ENCODE measurements around the gene DEPP1.

Gene DEPP1

GRCh38 chr10:44989597-44990301, 11.1 kb upstream of the DEPP1 start:
- Mint-ChIP-seq H3K27ac (no peak overlapping the region), H3K4me3 (no peak overlapping the region), H3K9me3 (no peaks in the 10 kb centered on the region), H3K36me3 (ENCODE audit: low read depth) (no peaks in the 10 kb centered on the region), H3K27me3 (ENCODE audit: low read depth) (peaks cover 11% of the 10 kb centered on the region), H3K4me1 (ENCODE audit: low read depth) (peaks cover 6% of the 10 kb centered on the region)
- no peak for DNase-seq (ENCODE audit: low spot score)

GRCh38 chr10:44988957-44989585, 10.5 kb upstream of the DEPP1 start:
- Mint-ChIP-seq H3K4me1 (ENCODE audit: low read depth) (peaks cover 4% of the 10 kb centered on the region), H3K27ac (no peak overlapping the region), H3K9me3 (no peaks in the 10 kb centered on the region), H3K4me3 (no peak overlapping the region), H3K36me3 (ENCODE audit: low read depth) (no peaks in the 10 kb centered on the region), H3K27me3 (ENCODE audit: low read depth) (peaks cover 11% of the 10 kb centered on the region)
- DNase-seq (ENCODE audit: low spot score): no peak

- Mint-ChIP-seq H3K9me3 (no peaks in the 10 kb centered on the region), H3K4me3 (no peak overlapping the region), H3K27ac (no peak overlapping the region), H3K36me3 (ENCODE audit: low read depth) (no peaks in the 10 kb centered on the region), H3K27me3 (ENCODE audit: low read depth) (peaks cover 11% of the 10 kb centered on the region), H3K4me1 (ENCODE audit: low read depth) (peaks cover 3% of the 10 kb centered on the region)
- no peak for DNase-seq (ENCODE audit: low spot score)
Observed at GRCh38 chr10:44986670-44987069, 8.1 kb upstream of the DEPP1 start.

GRCh38 chr10:44986179-44986578, 7.6 kb upstream of the DEPP1 start:
- peaks cover 4% of the 10 kb centered on the region for H3K4me1 Mint-ChIP-seq (ENCODE audit: low read depth)
- H3K4me3 Mint-ChIP-seq: no peak overlapping the region
- peaks cover 11% of the 10 kb centered on the region for H3K27me3 Mint-ChIP-seq (ENCODE audit: low read depth)
- H3K27ac Mint-ChIP-seq: no peak overlapping the region
- no peak for DNase-seq (ENCODE audit: low spot score)
- no peaks in the 10 kb centered on the region for H3K36me3 Mint-ChIP-seq (ENCODE audit: low read depth)
- no peaks in the 10 kb centered on the region for H3K9me3 Mint-ChIP-seq

GRCh38 chr10:44985175-44985681, 6.6 kb upstream of the DEPP1 start:
- Mint-ChIP-seq H3K4me3 (no peak overlapping the region), H3K27me3 (ENCODE audit: low read depth) (peaks cover 11% of the 10 kb centered on the region), H3K4me1 (ENCODE audit: low read depth) (peaks cover 12% of the 10 kb centered on the region), H3K36me3 (ENCODE audit: low read depth) (no peaks in the 10 kb centered on the region), H3K27ac (no peak overlapping the region), H3K9me3 (no peaks in the 10 kb centered on the region)
- DNase-seq (ENCODE audit: low spot score): no peak

GRCh38 chr10:44984671-44985101, 6.1 kb upstream of the DEPP1 start:
- Mint-ChIP-seq H3K36me3 (ENCODE audit: low read depth) (no peaks in the 10 kb centered on the region), H3K4me3 (no peak overlapping the region), H3K27me3 (ENCODE audit: low read depth) (peaks cover 11% of the 10 kb centered on the region), H3K4me1 (ENCODE audit: low read depth) (peaks cover 10% of the 10 kb centered on the region), H3K9me3 (no peaks in the 10 kb centered on the region), H3K27ac (no peak overlapping the region)
- no peak for DNase-seq (ENCODE audit: low spot score)

- Mint-ChIP-seq H3K27me3 (ENCODE audit: low read depth) (peaks cover 11% of the 10 kb centered on the region), H3K9me3 (no peaks in the 10 kb centered on the region), H3K4me3 (no peak overlapping the region), H3K27ac (no peak overlapping the region), H3K36me3 (ENCODE audit: low read depth) (no peaks in the 10 kb centered on the region), H3K4me1 (ENCODE audit: low read depth) (peaks cover 10% of the 10 kb centered on the region)
- DNase-seq (ENCODE audit: low spot score): no peak
Observed at GRCh38 chr10:44983895-44984278, 5.3 kb upstream of the DEPP1 start.

- Mint-ChIP-seq H3K27ac (no peak overlapping the region), H3K36me3 (ENCODE audit: low read depth) (no peaks in the 10 kb centered on the region), H3K9me3 (no peaks in the 10 kb centered on the region), H3K27me3 (ENCODE audit: low read depth) (peaks cover 8% of the 10 kb centered on the region), H3K4me1 (ENCODE audit: low read depth) (peaks cover 16% of the 10 kb centered on the region), H3K4me3 (no peak overlapping the region)
- no peak for DNase-seq (ENCODE audit: low spot score)
Observed at GRCh38 chr10:44983066-44983894, 4.7 kb upstream of the DEPP1 start.

- no peaks in the 10 kb centered on the region for H3K36me3 Mint-ChIP-seq (ENCODE audit: low read depth)
- H3K27ac Mint-ChIP-seq: no peak overlapping the region
- peaks cover 18% of the 10 kb centered on the region for H3K4me1 Mint-ChIP-seq (ENCODE audit: low read depth)
- no peak for DNase-seq (ENCODE audit: low spot score)
- no peak overlapping the region for H3K4me3 Mint-ChIP-seq
- peaks cover 4% of the 10 kb centered on the region for H3K27me3 Mint-ChIP-seq (ENCODE audit: low read depth)
- no peaks in the 10 kb centered on the region for H3K9me3 Mint-ChIP-seq
Observed at GRCh38 chr10:44982496-44982895, 3.9 kb upstream of the DEPP1 start.

- H3K4me1 Mint-ChIP-seq (ENCODE audit: low read depth): peaks cover 18% of the 10 kb centered on the region
- no peaks in the 10 kb centered on the region for H3K36me3 Mint-ChIP-seq (ENCODE audit: low read depth)
- DNase-seq (ENCODE audit: low spot score): no peak
- H3K27me3 Mint-ChIP-seq (ENCODE audit: low read depth): peaks cover 4% of the 10 kb centered on the region
- no peaks in the 10 kb centered on the region for H3K9me3 Mint-ChIP-seq
- H3K4me3 Mint-ChIP-seq: no peak overlapping the region
- H3K27ac Mint-ChIP-seq: no peak overlapping the region
Observed at GRCh38 chr10:44982114-44982460, 3.5 kb upstream of the DEPP1 start.

GRCh38 chr10:44981172-44982113, 2.8 kb upstream of the DEPP1 start:
- Mint-ChIP-seq H3K9me3 (no peaks in the 10 kb centered on the region), H3K4me3 (no peak overlapping the region), H3K4me1 (ENCODE audit: low read depth) (peaks cover 16% of the 10 kb centered on the region), H3K27ac (no peak overlapping the region), H3K27me3 (ENCODE audit: low read depth) (peaks cover 3% of the 10 kb centered on the region), H3K36me3 (ENCODE audit: low read depth) (no peaks in the 10 kb centered on the region)
- no peak for DNase-seq (ENCODE audit: low spot score)

- no peak overlapping the region for H3K27ac Mint-ChIP-seq
- H3K4me3 Mint-ChIP-seq: no peak overlapping the region
- H3K27me3 Mint-ChIP-seq (ENCODE audit: low read depth): no peaks in the 10 kb centered on the region
- no peaks in the 10 kb centered on the region for H3K36me3 Mint-ChIP-seq (ENCODE audit: low read depth)
- H3K4me1 Mint-ChIP-seq (ENCODE audit: low read depth): peaks cover 20% of the 10 kb centered on the region
- no peak for DNase-seq (ENCODE audit: low spot score)
- H3K9me3 Mint-ChIP-seq: no peaks in the 10 kb centered on the region
Observed at GRCh38 chr10:44980309-44981171, 1.9 kb upstream of the DEPP1 start.
